Endothelial cell of hepatic sinusoid (primary cell): Measurements from ENCODE around the gene ACOX3.
"Not testable (repeated sequence)": the region's sequence is repeated elsewhere in the genome, so short reads cannot be mapped to it uniquely, and the experiment has no call there.

Experiments used
- in situ Hi-C: cut with HindIII; loops from 2 replicates; pipeline ENCODE4 v1.10.0; 2017; ENCODE audit warnings: low sequenced_read_pairs

ACOX3 gene

DNA sequence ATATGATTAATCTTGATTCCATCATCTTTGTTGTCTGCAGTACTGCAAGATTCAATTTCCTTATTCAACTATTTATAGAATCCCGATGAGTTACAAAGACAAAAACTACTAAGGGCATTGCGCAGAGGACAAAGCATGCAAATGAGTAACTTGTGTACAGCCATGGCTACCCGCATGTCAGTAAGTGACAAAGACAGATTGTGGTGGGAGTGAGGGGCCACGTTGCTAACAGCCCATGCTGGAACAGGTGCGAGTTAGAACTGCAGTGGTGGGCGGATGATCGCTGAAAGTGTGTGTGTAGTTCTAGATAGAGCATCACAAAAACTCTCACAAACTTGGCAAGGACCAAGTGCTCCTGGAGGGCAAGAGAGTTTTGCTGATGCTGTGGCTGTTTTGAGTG lies 49.5 kb downstream of the ACOX3 start:
- in situ Hi-C loops, result no loop called here

DNA sequence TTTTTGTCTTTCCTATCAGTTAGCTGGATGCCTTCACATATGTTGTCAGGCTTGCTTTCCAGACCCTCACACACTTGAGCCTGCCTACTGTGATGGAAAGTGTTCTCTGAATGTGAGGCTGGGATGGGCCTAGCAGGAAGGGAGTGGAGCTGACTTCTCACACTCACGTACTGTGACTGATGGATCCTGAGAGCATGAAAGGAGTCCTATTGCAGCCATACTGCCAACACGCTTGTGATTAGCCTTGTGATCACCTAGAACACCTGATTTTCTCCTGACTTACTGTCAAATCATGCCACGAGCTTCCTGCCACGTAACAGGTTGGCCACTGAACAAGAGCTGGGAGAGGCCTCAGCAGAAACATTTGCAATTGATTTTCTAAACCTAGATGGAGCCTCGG lies 49.9 kb downstream of the ACOX3 start:
- in situ Hi-C loops, result no loop called here

DNA sequence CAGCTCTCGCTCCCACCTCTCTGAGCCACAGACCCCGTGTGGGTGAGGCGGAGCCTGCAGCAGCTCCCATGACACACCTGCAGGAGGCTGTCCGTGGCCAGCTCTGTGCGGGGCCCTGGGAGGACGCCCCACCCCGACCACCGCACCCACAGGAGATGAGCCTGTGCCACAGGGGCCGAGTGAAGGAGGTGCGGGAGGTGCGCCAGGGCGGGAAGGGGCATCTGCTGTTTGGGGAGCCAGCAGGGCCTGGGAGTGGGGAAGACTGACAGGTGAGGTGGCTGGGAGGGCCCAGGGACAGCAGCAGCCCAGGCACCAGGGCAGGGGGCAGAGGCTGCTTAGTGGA lies 52.0 kb downstream of the ACOX3 start:
- in situ Hi-C loops, result no loop called here

DNA sequence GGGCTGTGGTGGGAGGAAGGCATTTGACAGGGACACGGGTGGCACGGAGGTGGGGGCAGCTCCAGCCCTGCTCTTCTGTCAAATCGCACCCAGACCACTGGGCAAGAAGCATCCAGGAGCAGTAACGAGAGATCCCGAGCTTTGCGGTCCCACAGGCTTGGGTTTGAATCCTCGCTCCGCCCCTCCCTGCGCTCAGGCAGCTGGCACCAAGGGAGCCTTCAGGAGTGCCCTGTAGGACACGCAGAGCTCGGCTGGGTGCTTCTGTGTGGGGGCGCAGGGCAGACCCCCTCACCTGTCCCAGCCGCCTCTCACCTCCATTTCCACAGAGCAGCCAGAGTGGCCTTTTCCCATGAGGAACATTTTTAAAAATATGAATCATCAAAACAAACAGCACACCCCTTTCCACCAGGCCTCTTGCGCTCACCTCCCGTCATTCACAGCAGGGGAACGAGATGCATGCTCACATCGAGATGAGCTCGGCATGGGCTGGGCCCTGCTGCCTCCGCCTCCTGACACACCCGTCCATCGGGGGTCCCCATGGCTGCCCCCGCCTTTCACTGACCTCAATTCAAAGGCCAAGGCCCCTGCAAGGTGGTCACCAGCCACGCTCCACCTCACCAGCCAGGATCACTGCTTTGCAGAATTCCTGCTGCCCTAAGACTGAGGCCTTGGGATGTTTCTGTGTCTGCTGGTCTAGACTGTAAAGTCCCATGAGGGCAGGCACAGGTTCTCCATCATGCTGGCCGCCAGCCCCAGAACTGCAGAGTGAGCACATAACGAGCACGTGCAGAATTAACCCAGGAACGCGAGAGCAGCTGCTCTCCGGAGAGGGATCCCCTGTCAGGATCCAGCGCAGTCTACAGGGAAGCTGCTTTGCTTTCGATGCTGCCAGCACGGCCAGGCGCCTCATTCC lies 52.7 kb downstream of the ACOX3 start:
- in situ Hi-C loops, result no loop called here

DNA sequence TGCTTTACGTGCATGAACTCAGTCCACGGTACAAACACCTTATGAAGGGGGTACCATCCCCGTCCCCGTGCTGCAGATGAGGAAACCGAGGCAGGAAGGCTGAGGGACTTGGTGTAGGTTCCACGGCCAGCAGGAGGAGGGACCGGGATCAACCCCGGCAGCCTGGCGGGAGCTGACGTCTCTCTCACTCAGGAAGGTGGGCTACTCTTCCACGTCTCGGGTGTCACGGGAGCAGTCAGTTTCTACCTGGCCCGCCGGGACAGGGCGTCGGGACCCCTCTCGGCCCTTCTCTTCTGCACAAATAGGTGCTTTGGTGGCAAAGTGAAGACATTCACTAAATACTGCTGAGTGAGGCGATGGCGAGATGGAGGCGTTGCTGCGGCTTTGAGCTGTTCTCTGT lies 53.3 kb downstream of the ACOX3 start:
- in situ Hi-C loops, result no loop called here

DNA sequence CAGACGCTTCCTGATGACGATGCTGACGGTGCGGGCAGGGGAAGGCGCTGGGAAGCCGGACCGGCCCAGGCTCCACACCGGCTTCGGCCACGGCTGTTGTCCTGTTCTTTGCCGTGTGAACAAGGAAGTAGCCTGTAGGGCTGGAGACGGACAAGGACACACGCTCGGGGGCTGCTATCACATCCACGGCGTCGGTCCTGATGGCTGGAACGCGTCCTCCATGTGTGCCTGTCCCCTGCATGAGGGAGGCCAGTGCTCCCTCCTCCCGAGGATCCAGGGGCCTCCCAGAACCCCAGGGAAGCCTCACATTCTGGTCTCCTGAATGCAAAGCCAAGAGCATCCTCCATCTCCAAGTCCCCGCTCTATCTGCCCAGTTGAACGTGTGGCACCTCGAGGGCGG lies 53.8 kb downstream of the ACOX3 start:
- in situ Hi-C loops, result no loop called here

DNA sequence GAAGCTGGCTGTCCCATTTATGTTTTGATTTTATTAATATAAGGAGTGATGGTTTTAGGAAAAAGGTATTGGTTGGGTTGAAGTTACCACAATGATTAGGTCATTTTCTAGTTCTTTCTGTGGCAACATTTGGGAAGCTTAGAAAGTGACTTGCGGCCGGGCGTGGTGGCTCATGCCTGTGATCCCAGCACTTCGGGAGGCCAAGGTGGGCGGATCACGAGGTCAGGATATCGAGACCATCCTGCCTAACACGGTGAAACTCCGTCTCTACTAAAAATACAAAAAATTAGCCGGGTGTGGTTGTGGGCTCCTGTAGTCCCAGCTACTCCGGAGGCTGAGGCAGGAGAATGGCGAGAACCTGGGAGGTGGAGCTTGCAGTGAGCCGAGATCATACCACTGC lies 54.4 kb downstream of the ACOX3 start:
- in situ Hi-C loops, result not testable (repeated sequence)

DNA sequence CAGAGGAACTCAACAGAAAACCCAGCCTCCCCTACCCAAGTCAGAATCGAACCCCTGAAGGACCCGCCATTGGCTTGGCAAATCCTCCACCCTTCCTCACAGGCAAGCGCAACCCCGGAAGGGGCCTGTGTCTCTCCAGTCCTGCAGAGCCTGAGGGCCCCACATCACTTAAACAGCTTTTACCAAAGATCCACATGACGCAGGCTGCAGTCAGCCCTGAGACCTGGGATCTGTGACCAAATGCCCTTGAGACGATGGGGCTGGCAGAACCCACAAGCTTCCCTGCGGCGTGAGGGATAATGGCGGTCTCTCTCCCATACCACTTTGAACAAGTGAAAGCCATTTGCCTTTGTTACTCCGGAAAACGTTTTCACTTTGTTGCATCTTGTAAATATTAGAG lies 54.9 kb downstream of the ACOX3 start:
- in situ Hi-C loops, result no loop called here

DNA sequence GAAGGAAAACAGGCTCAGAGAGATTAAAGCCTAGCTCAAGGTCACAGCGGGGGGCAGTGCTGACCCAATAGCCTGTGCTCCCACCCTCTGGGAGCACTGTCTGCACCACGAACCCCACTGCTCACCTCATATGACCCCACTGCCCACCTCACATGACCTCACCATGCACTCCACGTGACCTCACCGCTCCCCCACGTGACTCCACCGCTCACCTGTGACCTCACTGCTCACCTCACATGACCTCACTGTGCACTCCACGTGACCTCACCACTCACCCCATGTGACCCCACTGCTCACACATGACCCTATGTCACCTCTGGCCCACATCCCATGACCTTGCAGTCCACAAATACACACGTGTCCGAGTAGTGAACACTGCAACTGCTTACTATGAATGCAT lies 55.4 kb downstream of the ACOX3 start:
- in situ Hi-C loops, result no loop called here

DNA sequence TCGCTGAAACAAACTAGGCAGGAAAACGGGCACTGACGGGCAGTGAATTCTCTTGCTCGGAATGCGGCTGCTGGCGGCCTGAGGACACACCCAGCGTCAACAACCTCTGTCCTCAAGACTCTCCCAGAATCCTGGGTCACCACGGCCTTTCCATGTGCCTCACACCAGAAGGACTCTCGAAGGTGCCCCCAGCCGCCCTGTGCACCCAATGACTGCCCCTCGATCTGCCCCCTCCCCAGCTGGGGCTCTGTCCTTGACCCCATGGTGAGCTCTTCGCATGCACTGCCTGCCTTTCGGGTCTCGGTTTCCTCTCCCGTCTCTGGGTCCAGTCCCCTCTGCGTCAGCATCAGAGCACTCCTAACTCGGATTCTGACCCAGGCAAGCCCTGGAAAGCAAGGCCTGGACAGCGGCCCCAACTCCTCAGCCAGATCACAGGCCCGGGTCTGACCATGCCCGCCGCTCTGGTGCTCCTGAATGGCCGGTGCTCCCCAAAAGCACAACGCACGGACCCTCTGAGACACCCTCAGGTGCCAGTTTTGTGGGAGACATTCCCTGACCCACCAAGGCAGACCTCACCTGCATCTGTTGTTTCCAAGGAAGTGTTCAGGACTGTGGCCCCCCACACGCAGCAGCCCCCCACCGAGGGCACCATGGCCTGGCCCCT lies 56.0 kb downstream of the ACOX3 start:
- in situ Hi-C loops, result no loop called here

DNA sequence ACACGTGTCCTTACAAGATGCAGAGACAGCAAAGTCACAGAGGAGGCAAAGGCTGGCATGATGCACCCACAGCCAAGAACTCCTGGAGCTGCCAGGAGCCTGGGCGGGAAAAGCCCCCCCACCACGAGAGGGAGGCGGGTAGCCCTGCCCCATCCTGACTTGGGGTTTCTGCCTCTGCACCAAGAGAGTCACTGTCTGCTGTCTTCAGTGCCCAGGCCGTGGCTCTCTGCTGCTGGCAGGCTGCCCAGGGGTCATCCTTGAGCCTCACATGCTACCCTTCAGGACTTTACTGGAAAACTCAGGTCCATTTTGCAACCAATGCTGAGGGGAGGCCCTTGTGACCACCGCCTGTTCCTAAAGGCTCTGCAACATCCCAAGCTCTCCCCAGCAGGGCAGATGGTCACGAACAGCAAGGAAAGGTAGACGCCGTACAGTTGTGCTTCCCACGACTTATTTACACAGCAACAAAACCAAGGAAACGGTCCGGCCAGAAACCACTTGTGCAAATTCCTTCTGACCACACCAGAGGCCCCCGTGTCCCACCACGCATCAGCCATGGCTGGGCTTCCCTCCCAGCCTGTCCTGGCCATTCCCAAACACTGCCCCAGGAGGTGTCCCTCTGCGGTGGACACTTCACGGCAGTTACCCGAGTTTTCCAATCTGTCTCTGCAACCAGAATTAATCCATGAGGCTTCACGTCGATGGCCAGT lies 56.9 kb downstream of the ACOX3 start:
- in situ Hi-C loops, result no loop called here

DNA sequence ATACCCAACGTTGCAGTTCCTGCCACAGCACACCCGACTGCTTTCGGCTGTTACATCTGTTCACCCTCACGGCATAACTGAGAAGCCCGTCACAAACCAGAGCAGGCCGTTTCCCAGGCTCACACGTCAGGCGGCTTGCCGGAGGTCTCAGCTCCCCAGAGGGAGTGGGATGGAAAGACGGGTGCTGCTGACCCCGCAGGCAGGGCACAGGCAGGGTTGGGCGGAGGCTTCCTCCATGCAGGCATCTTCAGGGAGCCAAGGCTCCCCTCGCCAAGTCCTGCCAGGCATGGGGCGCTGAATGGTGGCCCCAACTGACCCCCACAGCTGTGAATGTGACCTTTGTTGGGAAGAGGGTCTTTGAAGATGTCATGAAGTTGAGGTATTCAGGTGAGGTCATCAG lies 57.5 kb downstream of the ACOX3 start:
- in situ Hi-C loops, result no loop called here

DNA sequence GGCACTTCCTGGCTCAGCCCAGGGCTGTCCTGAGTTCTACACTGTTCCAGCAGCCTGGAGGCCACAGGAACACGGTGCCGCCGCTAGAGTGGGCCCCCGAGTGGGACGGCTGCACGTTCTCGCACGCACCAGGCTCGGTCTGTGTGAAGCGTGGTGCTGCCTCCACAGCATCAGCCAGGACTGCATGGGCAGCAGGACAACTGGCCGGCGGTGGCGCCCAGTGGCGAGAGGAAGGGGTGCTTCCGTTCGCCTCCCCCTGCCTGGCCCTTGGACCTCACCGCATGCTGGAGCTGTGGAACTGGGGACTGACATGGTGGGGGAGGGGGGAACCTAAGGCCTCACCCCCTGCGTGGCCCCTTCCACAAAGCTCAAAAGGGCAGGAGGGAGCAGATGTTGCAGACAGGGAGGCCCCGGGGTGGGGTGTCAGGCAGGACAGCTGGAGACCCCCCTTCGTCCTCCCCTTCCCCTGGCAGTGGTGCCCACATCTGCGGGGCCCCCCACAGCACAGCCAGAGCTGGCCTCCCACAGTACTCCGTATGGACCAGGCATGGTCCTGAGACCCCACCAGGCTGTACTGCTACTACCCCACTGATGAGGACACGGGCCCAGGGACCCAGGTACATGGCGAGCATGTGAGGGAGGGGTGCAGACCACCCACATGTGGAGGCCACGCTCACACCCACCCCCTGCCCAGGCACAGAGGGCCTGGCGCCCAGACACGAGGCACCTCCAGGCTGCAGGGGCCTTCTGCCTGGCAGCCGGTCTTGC lies 58.5 kb downstream of the ACOX3 start:
- in situ Hi-C loops, result no loop called here

DNA sequence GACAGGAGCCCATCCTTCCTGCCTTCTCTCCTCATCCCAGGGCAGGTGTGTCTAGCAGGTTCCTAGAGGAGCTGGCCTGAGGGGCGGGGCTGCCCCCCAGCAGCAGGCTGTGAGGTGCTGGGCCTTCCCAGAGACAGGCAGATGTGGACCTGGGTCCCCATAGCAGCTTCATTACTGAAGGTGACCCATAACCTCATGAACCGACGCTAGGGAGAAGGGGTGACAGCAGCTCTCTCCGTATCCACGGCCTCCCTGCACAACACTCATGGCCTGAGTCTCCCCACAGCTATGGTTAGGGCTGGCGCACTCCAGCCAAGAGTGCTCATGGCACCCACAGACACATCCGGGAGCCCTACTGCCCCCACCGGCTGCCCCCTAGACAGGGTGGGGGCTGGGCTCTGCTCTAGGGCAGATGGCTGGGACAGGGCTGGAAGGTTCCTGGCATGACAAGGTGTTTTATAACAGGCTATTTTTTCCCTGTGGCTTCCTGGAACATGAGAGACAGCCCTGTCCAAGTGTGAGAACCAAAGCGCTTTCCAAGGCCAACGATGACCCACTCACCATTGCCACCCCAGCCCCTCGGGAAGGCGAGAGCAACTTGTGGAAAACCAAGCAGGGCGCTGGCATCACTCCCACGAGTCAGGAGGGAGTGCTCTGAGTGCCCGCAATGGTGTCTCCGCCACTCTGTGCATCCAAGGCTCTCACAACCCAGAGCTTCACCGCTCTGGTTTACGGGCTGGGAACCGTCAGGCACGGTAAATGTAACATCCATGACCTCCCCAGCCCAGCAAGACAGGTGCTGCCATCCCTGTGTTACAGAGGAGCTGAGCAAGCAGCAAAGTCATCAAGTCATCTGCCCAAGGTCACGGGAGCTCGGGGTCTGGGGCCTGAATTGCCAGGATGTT lies 59.8 kb downstream of the ACOX3 start:
- in situ Hi-C loops, result no loop called here

DNA sequence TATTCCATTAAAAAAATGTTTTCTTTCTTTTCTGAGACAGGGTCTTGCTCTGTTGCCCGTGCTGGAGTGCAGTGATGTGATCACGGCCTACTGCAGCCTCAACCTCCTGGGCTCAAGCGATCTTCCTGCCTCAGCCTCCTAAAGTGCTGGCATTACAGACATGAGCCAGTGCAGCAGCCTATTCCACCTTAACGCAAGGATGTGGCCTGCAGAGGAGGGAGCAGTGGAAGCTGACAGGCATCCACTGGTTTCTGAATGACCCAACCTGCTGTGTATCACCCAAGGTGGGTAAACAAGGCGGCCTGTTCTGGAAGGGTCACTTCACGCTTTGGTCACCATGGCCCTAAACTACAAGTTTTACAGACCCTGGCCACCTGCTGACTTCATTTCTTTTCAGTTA lies 60.8 kb downstream of the ACOX3 start:
- in situ Hi-C loops, result no loop called here

DNA sequence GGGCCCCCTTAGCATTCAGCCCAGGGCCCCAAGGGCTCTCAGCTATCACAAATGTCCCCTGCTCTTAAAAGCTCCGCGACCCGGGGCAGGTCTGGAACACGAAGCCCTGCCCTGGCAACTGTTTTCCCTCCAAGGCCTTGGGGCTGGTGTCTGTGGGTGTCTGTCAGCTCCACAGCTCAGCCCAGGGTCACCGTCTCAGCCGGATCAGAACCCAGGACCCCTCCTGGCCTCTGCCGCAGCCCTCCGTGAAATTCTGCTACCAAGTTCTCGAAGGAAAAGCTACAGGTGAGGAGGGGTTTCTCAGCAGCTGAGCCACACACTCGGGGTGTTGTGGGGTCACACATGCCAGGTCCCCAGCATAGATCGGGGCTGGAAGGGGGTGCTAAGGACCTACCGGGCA lies 61.2 kb downstream of the ACOX3 start:
- in situ Hi-C loops, result no loop called here

DNA sequence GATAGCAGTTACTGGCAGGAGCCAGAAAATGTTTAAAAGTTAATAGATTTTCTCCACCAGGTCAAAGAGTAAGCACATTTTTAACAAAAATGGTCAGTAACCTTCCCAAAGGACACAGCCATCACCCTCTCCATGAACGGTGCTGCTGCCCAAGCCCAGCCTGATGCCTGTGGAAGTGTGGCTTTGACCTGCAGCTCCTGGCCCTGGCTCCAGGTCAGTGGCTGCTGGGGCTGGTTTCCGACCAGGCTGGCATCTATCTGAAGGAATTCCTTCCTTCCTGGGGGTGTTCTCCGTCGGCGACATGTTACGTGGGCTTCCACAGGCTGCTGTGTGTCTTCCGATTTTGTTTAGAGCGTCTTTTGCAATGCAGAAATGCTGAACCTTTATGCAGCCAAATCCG lies 61.7 kb downstream of the ACOX3 start:
- in situ Hi-C loops, result no loop called here

DNA sequence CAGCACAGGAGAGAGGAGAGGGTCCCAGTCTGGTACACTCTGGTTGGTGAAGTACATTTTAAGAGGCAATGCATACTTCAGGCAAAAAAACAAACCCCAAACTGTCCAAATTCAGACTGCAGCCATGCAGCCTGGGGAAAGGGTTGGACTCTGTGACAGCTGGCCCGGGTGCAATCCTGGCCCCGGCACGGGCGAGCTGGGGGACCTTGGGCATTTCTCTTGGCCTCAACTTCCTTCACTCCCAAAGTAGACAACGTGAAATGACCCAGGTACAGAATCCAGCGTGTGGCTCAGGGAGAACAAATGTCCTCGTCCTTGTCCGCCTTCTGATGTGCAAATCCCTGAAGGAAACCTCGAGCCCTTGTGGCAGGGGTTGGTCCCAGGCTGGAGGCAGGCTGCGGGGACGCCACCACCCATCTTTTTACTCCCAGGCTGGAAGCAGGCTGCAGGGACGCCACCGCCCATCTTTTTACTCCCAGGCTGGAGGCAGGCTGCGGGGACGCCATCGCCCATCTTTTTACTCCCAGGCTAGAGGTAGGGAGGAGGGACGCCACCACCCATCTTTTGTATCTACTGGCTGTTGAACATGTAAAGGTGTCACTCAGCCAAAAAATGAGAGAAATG lies 62.3 kb downstream of the ACOX3 start:
- in situ Hi-C loops, result no loop called here

DNA sequence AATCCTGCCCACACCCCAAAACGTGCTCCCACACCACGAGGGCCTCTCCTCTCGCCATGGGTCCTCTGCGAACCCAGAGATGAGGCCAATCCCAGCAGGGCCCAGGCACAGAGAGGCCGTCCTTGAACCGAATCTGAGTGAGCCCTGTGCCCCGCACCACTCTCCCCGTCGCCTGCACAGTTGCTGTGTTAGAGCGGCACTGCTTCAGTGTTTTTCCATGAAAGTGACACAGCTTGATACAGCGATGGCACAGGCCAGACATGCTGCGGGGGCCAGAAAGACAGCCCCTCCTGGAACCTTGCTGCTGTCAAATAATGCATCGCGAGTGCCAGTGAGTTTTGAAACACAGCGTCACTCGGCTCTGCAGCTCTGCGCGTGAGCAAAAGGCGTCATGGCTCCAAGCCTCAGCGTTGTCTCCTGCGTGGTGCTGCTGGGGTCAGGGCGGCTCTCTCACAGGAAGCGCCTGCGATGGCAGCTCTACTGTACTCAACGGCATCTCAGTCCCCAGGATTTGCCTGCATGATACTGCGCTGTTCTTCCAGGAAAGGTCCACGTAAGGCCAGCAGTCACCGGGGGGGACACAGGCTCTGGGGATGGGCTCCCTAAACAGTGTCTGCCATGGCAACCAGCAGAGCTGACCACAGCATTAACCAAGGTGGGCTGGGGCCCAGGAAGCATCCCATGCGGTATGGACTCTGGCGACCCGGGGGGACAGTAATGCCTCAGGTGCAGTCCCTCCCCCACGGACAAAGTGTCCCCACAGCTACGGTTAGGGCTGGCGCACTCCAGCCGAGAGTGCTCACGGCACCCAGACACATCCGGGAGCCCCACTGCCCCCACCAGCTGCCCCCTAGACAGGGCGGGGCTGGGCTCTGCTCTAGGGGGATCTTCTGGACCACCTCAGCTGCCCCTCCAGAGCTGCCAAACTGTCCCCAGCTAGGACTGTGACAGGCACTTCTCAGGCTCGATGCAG lies 63.1 kb downstream of the ACOX3 start:
- in situ Hi-C loops, result no loop called here
